ENCODE measurements around the gene MAPK11. TPM values are rescaled to one million over a fixed set of nuclear protein-coding genes. Genes with fewer than 3 reads are reported as not detected.
A peak's percentile ranks its signal among the peaks of the same experiment; 100 is the strongest.

Gene MAPK11
- total and polyA plus RNA-seq, 9 of the 15 experiments (the other 6 are each of a cell fraction or from before 2014, with no cell fraction given): 0.06 to 14.6 (median 5.3) TPM

- TF ChIP-seq PBX2 (CRISPR knock-in tag; IDR thresholded peaks at IDR 0.05; ENCODE audit: low read depth) (no peak), PBX2 (tag; conservative IDR thresholded peaks at IDR 0.05; ENCODE audit: low read depth) (no peak), NFRKB (IDR thresholded peaks at IDR 0.05; ENCODE audit: low read depth) (no peak)
Observed at GRCh38 chr22:50255099-50255498, 15.1 kb downstream of the MAPK11 start (continued).

- H2AFZ ChIP-seq (ENCODE audit: low read depth, low read length): no peak overlapping the region
Observed at GRCh38 chr22:50253941-50254340, 16.2 kb downstream of the MAPK11 start.

More at GRCh38 chr22:50253941-50254340, 16.2 kb downstream of the MAPK11 start:
- CTCF ChIA-PET (ENCODE audit: low intra/inter-chr PET ratio): no interaction called here
- WGBS (ENCODE audit: insufficient coverage, low coverage, missing lambda C conversion rate): 75% methylated on average over 6 of the region's 8 CpGs
- H3K36me3 ChIP-seq (ENCODE audit: control insufficient read depth, insufficient read depth, low read length): peaks cover 64% of the 10 kb centered on the region; the same call in 1 of the 3 replicates
- POLR2A ChIA-PET: interaction anchor here (0.6 kb wide), 1 partner anchor 141 kb away, joined by 4 read pairs; no protein-coding TSS in a partner anchor
- ATAC-seq (no peak), FAIRE-seq (no peak), DNase-seq (ENCODE audit: extremely low read depth in 1 of 4, low spot score in 3 of 4) (no peak)
- H4K20me1 ChIP-seq (replicated peaks; ENCODE audit: control insufficient read depth, insufficient read depth, low read length): no peaks in the 10 kb centered on the region
- peaks cover 22% of the 10 kb centered on the region for H3K79me2 ChIP-seq (ENCODE audit: control insufficient read depth, insufficient read depth, low read length)
- intact Hi-C loops (cut with micrococcal nuclease) (no loop called here), in situ Hi-C loops (cut with MboI) (no loop called here)
- no peak overlapping the region for H3K27ac ChIP-seq (ENCODE audit: extremely low read depth, low read depth, low read length)
- peaks cover 2 to 92% of the 10 kb centered on the region in 2 experiments; a peak in 4 of 5 replicates for H3K4me1 ChIP-seq (replicated peaks in 1 of 2; ENCODE audit: control insufficient read depth in 2 of 2, insufficient read depth in 2 of 2, low read length in 2 of 2)
- BruUV-seq (replicated peaks): no TSS peak
- no peak overlapping the region for H3K4me3 ChIP-seq
- peak overlapping the region in 1 of 2 experiments; percentile 58; a peak in 1 of 4 replicates for H3K9ac ChIP-seq (ENCODE audit: insufficient read depth in 1 of 2, low read depth in 2 of 2, low read length in 2 of 2)
- H3K4me2 ChIP-seq (ENCODE audit: insufficient read depth, low read length): no peak overlapping the region
- TF ChIP-seq MBD1 (CRISPR knock-in tag; IDR thresholded peaks at IDR 0.05) (no peak), CHAMP1 (IDR thresholded peaks at IDR 0.05) (no peak), SREBF2 (CRISPR knock-in tag; IDR thresholded peaks at IDR 0.05) (no peak), ETS2 (tag; IDR thresholded peaks at IDR 0.05; ENCODE audit: borderline replicate concordance, poor library complexity, severe bottlenecking) (no peak), MAFG (tag; conservative IDR thresholded peaks at IDR 0.05) (no peak), SMARCA4 (IDR thresholded peaks at IDR 0.05) (no peak)
- H3K27me3 ChIP-seq (ENCODE audit: control insufficient read depth in 2 of 2, insufficient read depth in 2 of 2, low read length in 2 of 2): no peaks in the 10 kb centered on the region
- no peaks in the 10 kb centered on the region for H3K9me1 ChIP-seq (ENCODE audit: control insufficient read depth, insufficient read depth, low read length)
- no peaks in the 10 kb centered on the region for H3K9me3 ChIP-seq (replicated peaks; ENCODE audit: control insufficient read depth, insufficient read depth, low read depth, low read length)

Data from K562 (cell line).